ENCODE results near the gene CNKSR2.

Gene CNKSR2

GRCh38 chrX:21374994-21375707, 933 bp downstream of the CNKSR2 start:
- H3K4me3 ChIP-seq (ENCODE audit: low read depth, low read length): peak overlapping the region; percentile 78
- no peak for TF ChIP-seq CTCF (IDR thresholded peaks at IDR 0.05; ENCODE audit: borderline replicate concordance, insufficient read depth, low read depth, low read length)

- TF ChIP-seq CTCF (IDR thresholded peaks at IDR 0.05; ENCODE audit: borderline replicate concordance, insufficient read depth, low read depth, low read length): no peak
- H3K4me3 ChIP-seq (ENCODE audit: low read depth, low read length): peak overlapping the region; percentile 78
These were observed 1.4 kb downstream of the CNKSR2 start for GRCh38 chrX:21375708-21376009.

GRCh38 chrX:21376636-21377035, 2.4 kb downstream of the CNKSR2 start:
- no peak for TF ChIP-seq CTCF (IDR thresholded peaks at IDR 0.05; ENCODE audit: borderline replicate concordance, insufficient read depth, low read depth, low read length)
- H3K4me3 ChIP-seq (ENCODE audit: low read depth, low read length): no peak overlapping the region

- TF ChIP-seq CTCF (IDR thresholded peaks at IDR 0.05; ENCODE audit: borderline replicate concordance, insufficient read depth, low read depth, low read length): no peak
- H3K4me3 ChIP-seq (ENCODE audit: low read depth, low read length): no peak overlapping the region
These were observed 5.8 kb downstream of the CNKSR2 start for GRCh38 chrX:21379991-21380390.

GRCh38 chrX:21382715-21383114, 8.5 kb downstream of the CNKSR2 start:
- no peak overlapping the region for H3K4me3 ChIP-seq (ENCODE audit: low read depth, low read length)
- no peak for TF ChIP-seq CTCF (IDR thresholded peaks at IDR 0.05; ENCODE audit: borderline replicate concordance, insufficient read depth, low read depth, low read length)

- H3K4me3 ChIP-seq (ENCODE audit: low read depth, low read length): no peak overlapping the region
- no peak for TF ChIP-seq CTCF (IDR thresholded peaks at IDR 0.05; ENCODE audit: borderline replicate concordance, insufficient read depth, low read depth, low read length)
These were observed 9.3 kb downstream of the CNKSR2 start for GRCh38 chrX:21383546-21383945.

- no peak overlapping the region for H3K4me3 ChIP-seq (ENCODE audit: low read depth, low read length)
- no peak for TF ChIP-seq CTCF (IDR thresholded peaks at IDR 0.05; ENCODE audit: borderline replicate concordance, insufficient read depth, low read depth, low read length)
These were observed 10.0 kb downstream of the CNKSR2 start for GRCh38 chrX:21384178-21384577.
